HG02852 (cell line): Measurements from ENCODE around the gene UNC50.
"Not testable (repeated sequence)": the region's sequence is repeated elsewhere in the genome, so short reads cannot be mapped to it uniquely, and the experiment has no call there.

Source experiments
- ATAC-seq: cut with Tn5 transposase; IDR thresholded peaks from one replicate; pipeline ENCODE4 v1.9.1; 2021; ENCODE audit warnings: mild to moderate bottlenecking, moderate library complexity; ENCODE audit not compliant: unreplicated experiment

Gene UNC50

GRCh38 chr2:98607741-98608115 lies 661 bp upstream of the UNC50 start:
- ATAC-seq, result no peak

GRCh38 chr2:98608962-98609604 lies 694 bp downstream of the UNC50 start:
- ATAC-seq, result peak; percentile 19

- ATAC-seq, result no peak
Observed at GRCh38 chr2:98614024-98614739, 5.8 kb downstream of the UNC50 start.

GRCh38 chr2:98615481-98615880 lies 7.1 kb downstream of the UNC50 start:
- ATAC-seq, result no peak

- no peak for ATAC-seq
Observed at GRCh38 chr2:98617149-98617548, 8.8 kb downstream of the UNC50 start.

GRCh38 chr2:98623657-98624056 lies 15.3 kb downstream of the UNC50 start:
- no peak for ATAC-seq

- ATAC-seq, result no peak
Observed at GRCh38 chr2:98632351-98632750, 24.0 kb downstream of the UNC50 start.

- ATAC-seq, result no peak
Observed at GRCh38 chr2:98634406-98635092, 26.2 kb downstream of the UNC50 start.

GRCh38 chr2:98637401-98638147 lies 29.2 kb downstream of the UNC50 start:
- ATAC-seq, result peak; percentile 91

GRCh38 chr2:98643496-98644100 lies 35.2 kb downstream of the UNC50 start:
- ATAC-seq, result no peak

- no peak for ATAC-seq
Observed at GRCh38 chr2:98647636-98648035, 39.2 kb downstream of the UNC50 start.

GRCh38 chr2:98648451-98648850 lies 40.1 kb downstream of the UNC50 start:
- no peak for ATAC-seq

- ATAC-seq, result no peak
Observed at GRCh38 chr2:98649135-98649991, 41.0 kb downstream of the UNC50 start.

GRCh38 chr2:98649992-98650375 lies 41.6 kb downstream of the UNC50 start:
- ATAC-seq, result no peak

GRCh38 chr2:98650998-98651397 lies 42.6 kb downstream of the UNC50 start:
- ATAC-seq, result no peak

- ATAC-seq, result no peak
Observed at GRCh38 chr2:98654699-98655495, 46.5 kb downstream of the UNC50 start.

- ATAC-seq, result no peak
Observed at GRCh38 chr2:98656800-98657199, 48.4 kb downstream of the UNC50 start.

GRCh38 chr2:98658816-98659490 lies 50.6 kb downstream of the UNC50 start:
- no peak for ATAC-seq

GRCh38 chr2:98659491-98659840 lies 51.1 kb downstream of the UNC50 start:
- ATAC-seq, result not testable (repeated sequence)
